ENCODE results near the gene ZFP90. TPM values are rescaled to one million over a fixed set of nuclear protein-coding genes. Genes with fewer than 3 reads are reported as not detected.

Gene ZFP90
- total RNA-seq, 1 experiment from 2014 or later, result 21.8 TPM

- Histone ChIP-seq H3K4me2 (ENCODE audit: low read length) (no peak overlapping the region), H3K27ac (ENCODE audit: low read depth, low read length) (no peak overlapping the region), H3K79me2 (ENCODE audit: insufficient read depth, low read length) (no peaks in the 10 kb centered on the region), H3K9me3 (ENCODE audit: control insufficient read depth in 1 of 2, insufficient read depth in 1 of 2, low read depth in 1 of 2, low read length in 2 of 2) (no peaks in the 10 kb centered on the region), H3K36me3 (ENCODE audit: control insufficient read depth in 1 of 2, insufficient read depth in 2 of 2, low read length in 2 of 2) (no peaks in the 10 kb centered on the region), H3K27me3 (ENCODE audit: insufficient read depth, low read length) (no peaks in the 10 kb centered on the region), H4K20me1 (ENCODE audit: insufficient read depth) (no peaks in the 10 kb centered on the region), H3K9me2 (ENCODE audit: insufficient read depth) (no peaks in the 10 kb centered on the region), H2AFZ (ENCODE audit: low read depth, low read length, poor library complexity, severe bottlenecking) (no peak overlapping the region), H3K4me3 (replicated peaks in 1 of 2; ENCODE audit: low read depth in 1 of 2, low read length in 2 of 2) (no peak overlapping the region), H3K4me1 (ENCODE audit: control insufficient read depth in 1 of 2, insufficient read depth in 2 of 2, low read length in 2 of 2) (peaks cover 0 to 6% of the 10 kb centered on the region in 2 experiments; a peak in 1 of 4 replicates), H3K9ac (ENCODE audit: low read length) (no peak overlapping the region)
- DNase-seq (ENCODE audit: low read depth, low spot score), result no peak
- no TSS peak for BruUV-seq (replicated peaks)
- ChIA-PET CTCF (interaction anchor here (0.8 to 3.0 kb wide), 5 partner anchors 10 to 247 kb away, joined by 3 to 27 read pairs (median 3); partner anchors contain the start of gene SLC7A6), POLR2A (no interaction called here), RAD21 (ENCODE audit: low non-redundant PET in 1 of 2, low total read pairs in 2 of 2, uncharacterized antibody in 2 of 2, unreplicated experiment in 2 of 2) (no interaction called here)
- no peak for TF ChIP-seq ZNF274 (IDR thresholded peaks at IDR 0.05; ENCODE audit: low read depth, low read length)
- TF ChIP-seq ATF3 (IDR thresholded peaks at IDR 0.05), result no peak
- no peak for TF ChIP-seq CTCF (IDR thresholded peaks at IDR 0.05 in 2 of 3, conservative IDR thresholded peaks at IDR 0.05 in 1 of 3; ENCODE audit: borderline replicate concordance in 1 of 3, insufficient read depth in 1 of 3, low read depth in 2 of 3, low read length in 2 of 3)
- TF ChIP-seq ZFX (IDR thresholded peaks at IDR 0.05), result no peak
- TF ChIP-seq FOSL1 (IDR thresholded peaks at IDR 0.05; ENCODE audit: low read depth), result no peak
- no peak for TF ChIP-seq POLR2AphosphoS5 (IDR thresholded peaks at IDR 0.05; ENCODE audit: low read depth, low read length)
- TF ChIP-seq EGR1 (IDR thresholded peaks at IDR 0.05; ENCODE audit: low read depth), result no peak
- no peak for TF ChIP-seq RAD21 (IDR thresholded peaks at IDR 0.05; ENCODE audit: low read depth)
- intact Hi-C loops (cut with micrococcal nuclease), result loop anchor here (1.0 kb wide), 3 partner anchors 65 to 143 kb away; no protein-coding TSS in a partner anchor
- no peak for ATAC-seq
Observed at GRCh38 chr16:68510775-68511174, 28.3 kb upstream of the ZFP90 start.

GRCh38 chr16:68512183-68512582 is 26.9 kb upstream of the ZFP90 start:
- Histone ChIP-seq H3K27ac (ENCODE audit: low read depth, low read length) (no peak overlapping the region), H3K9ac (ENCODE audit: low read length) (no peak overlapping the region), H3K4me1 (ENCODE audit: control insufficient read depth in 1 of 2, insufficient read depth in 2 of 2, low read length in 2 of 2) (peaks cover 0 to 6% of the 10 kb centered on the region in 2 experiments; a peak in 1 of 4 replicates), H2AFZ (ENCODE audit: low read depth, low read length, poor library complexity, severe bottlenecking) (no peak overlapping the region), H3K4me3 (replicated peaks in 1 of 2; ENCODE audit: low read depth in 1 of 2, low read length in 2 of 2) (no peak overlapping the region), H3K9me2 (ENCODE audit: insufficient read depth) (no peaks in the 10 kb centered on the region), H3K9me3 (ENCODE audit: control insufficient read depth in 1 of 2, insufficient read depth in 1 of 2, low read depth in 1 of 2, low read length in 2 of 2) (no peaks in the 10 kb centered on the region), H4K20me1 (ENCODE audit: insufficient read depth) (no peaks in the 10 kb centered on the region), H3K79me2 (ENCODE audit: insufficient read depth, low read length) (no peaks in the 10 kb centered on the region), H3K27me3 (ENCODE audit: insufficient read depth, low read length) (no peaks in the 10 kb centered on the region), H3K36me3 (ENCODE audit: control insufficient read depth in 1 of 2, insufficient read depth in 2 of 2, low read length in 2 of 2) (no peaks in the 10 kb centered on the region), H3K4me2 (ENCODE audit: low read length) (no peak overlapping the region)
- RAD21 ChIA-PET (ENCODE audit: low non-redundant PET in 1 of 2, low total read pairs in 2 of 2, uncharacterized antibody in 2 of 2, unreplicated experiment in 2 of 2), result no interaction called here
- DNase-seq (ENCODE audit: low read depth, low spot score), result no peak
- POLR2A ChIA-PET, result no interaction called here
- BruUV-seq (replicated peaks), result no TSS peak
- intact Hi-C loops (cut with micrococcal nuclease), result no loop called here
- CTCF ChIA-PET, result interaction anchor here (1.3 to 3.0 kb wide), 2 partner anchors 8 to 116 kb away, joined by 12 to 27 read pairs; no protein-coding TSS in a partner anchor
- no peak for ATAC-seq
- no peak for TF ChIP-seq SIN3A (IDR thresholded peaks at IDR 0.05; ENCODE audit: low read depth)
- TF ChIP-seq EZH2phosphoT487 (IDR thresholded peaks at IDR 0.05; ENCODE audit: borderline replicate concordance), result no peak
